Heart right ventricle (tissue), 16 donors: ENCODE data around the gene TM2D1. TPM values are rescaled to one million over a fixed set of nuclear protein-coding genes. Genes with fewer than 3 reads are reported as not detected.

ENCODE experiments used
- ATAC-seq, 8 donors: fragments of 200-7000 bp; cut with Tn5 transposase; one replicate each; pipeline ENCODE4 v1.9.1; 2020; ENCODE audit warnings: mild to moderate bottlenecking in 8 of 8, moderate library complexity in 8 of 8, moderate number of reproducible peaks in 1 of 8
- DNase-seq, 2 donors: peaks; one replicate each; pipeline ENCODE4 v3.0.0-alpha.2; 2020
- H3K27ac ChIP-seq, 10 donors: fragments of 200-600 bp; sonication (generic) in 2 of 10; one replicate each; pipeline versions ENCODE4 v1.5.0 to v1.8.0; 2020 to 2022; ENCODE audit warnings: mild to moderate bottlenecking in 3 of 10
- H3K27me3 ChIP-seq, 7 donors: fragments of 200-600 bp; one replicate each; pipeline ENCODE4 v1.8.0; 2021 to 2022; ENCODE audit warnings: mild to moderate bottlenecking in 2 of 7
- H3K36me3 ChIP-seq, 9 donors: fragments of 200-600 bp; sonication (generic) in 1 of 9; one replicate each; pipeline versions ENCODE4 v1.5.0 to v1.8.0; 2020 to 2022; ENCODE audit warnings: mild to moderate bottlenecking in 2 of 9
- H3K4me1 ChIP-seq, 9 donors: fragments of 200-600 bp; sonication (generic) in 1 of 9; one replicate each; pipeline versions ENCODE4 v1.5.0 to v1.8.0; 2020 to 2022; ENCODE audit warnings: mild to moderate bottlenecking in 4 of 9
- H3K4me3 ChIP-seq, 10 donors: fragments of 200-600 bp; sonication (generic) in 2 of 10; one replicate each; pipeline versions ENCODE4 v1.5.0 to v1.8.0; 2020 to 2022; ENCODE audit warnings: mild to moderate bottlenecking in 7 of 10, moderate library complexity in 2 of 10
- H3K9me3 ChIP-seq, 11 donors: fragments of 200-600 bp in 10 of 11; sonication (generic) in 2 of 11; one replicate each; pipeline versions ENCODE4 v1.5.0 to v1.8.0; 2013 to 2022; ENCODE audit warnings: mild to moderate bottlenecking in 2 of 11, control low read depth in 1 of 11, moderate library complexity in 1 of 11
- CTCF ChIP-seq, 9 donors: fragments of 200-600 bp; sonication (generic) in 2 of 9; IDR thresholded peaks; one replicate each; pipeline versions ENCODE4 v1.5.0 to v1.8.0; 2021 to 2022; ENCODE audit warnings: antibody characterized with exemption in 9 of 9, mild to moderate bottlenecking in 5 of 9, moderate library complexity in 1 of 9
- WGBS, 2 donors: extraction: QIAGEN DNeasy Blood & Tissue Kit; methylation state at CpG; one replicate each; pipeline ENCODE4 v1.1.7; 2013; ENCODE audit warnings: inconsistent platforms in 1 of 2; 5-methylcytosine and 5-hydroxymethylcytosine counted together
- intact Hi-C, 10 donors: fragments of 100-400 bp; cut with DNase I; formaldehyde crosslinking; loops; one replicate each; pipeline versions ENCODE4 v1.11.1 to v1.14.2; 2022
- polyA plus RNA-seq, 2 donors: library from polyadenylated mRNA; stranded (reverse); fragments of 200-250 nt; gene quantifications; one replicate each; pipeline ENCODE4 v1.2.3, GENCODE V29; 2013
- total RNA-seq, 10 donors: library from RNA; stranded (reverse); fragmentation: NEBNext Ultra II Directional in 3 of 10; extraction: Animal tissue kit (Norgen Biotek cat#: 25700) in 3 of 10; gene quantifications; one replicate each; pipeline versions ENCODE4 v1.2.1 to v1.2.4, GENCODE V29; 2021 to 2023
- donor health status: Arrhythmogenic right ventricular cardiomyopathy.
- donor health status: ischemic (EF 13 %, LVEDD 7.1; RV severe dilation, severe dysfunction).
- donor health status: healthy with polysubstance abuse.
- donor health status: DM: no; HTN: yes; CAD: no.
- donor health status: DM: no; HTN: no; CAD: no.
- donor health status: ischemic (EF 25% LVEDD 6.9; RV normal size, moderate dysfunction).
- donor health status: ischemic (EF 25% LVEDD 5.7; RV mildly dilated, moderate dysfunction).
- donor health status: healthy.
- donor health status: DM: yes; HTN: yes; CAD: no.
- donor health status: Ischemic cardiomyopathy.
- donor health status: ischemic (EF 35%, LVEDD 5.7; RV mildly dilated, moderate dysfunction).
- donor health status: nonischemic (EF 11% LVEDD 7.7; RV severe dilation, severe dysfunction).
- donor health status: DM: yes; HTN: yes; CAD: no.
- donor health status: PGD.
- donor health status: ischemic (EF 29% LVEDD 5.4; RV normal size, mild dysfunction).
- donor health status: nonischemic (EF 23%, LVEDD 6.1; RV moderate dilation, normal function).

The TM2D1 gene
- total and polyA plus RNA-seq, 12 donors = 12.9 to 44.7 (median 36.2) TPM

DNA sequence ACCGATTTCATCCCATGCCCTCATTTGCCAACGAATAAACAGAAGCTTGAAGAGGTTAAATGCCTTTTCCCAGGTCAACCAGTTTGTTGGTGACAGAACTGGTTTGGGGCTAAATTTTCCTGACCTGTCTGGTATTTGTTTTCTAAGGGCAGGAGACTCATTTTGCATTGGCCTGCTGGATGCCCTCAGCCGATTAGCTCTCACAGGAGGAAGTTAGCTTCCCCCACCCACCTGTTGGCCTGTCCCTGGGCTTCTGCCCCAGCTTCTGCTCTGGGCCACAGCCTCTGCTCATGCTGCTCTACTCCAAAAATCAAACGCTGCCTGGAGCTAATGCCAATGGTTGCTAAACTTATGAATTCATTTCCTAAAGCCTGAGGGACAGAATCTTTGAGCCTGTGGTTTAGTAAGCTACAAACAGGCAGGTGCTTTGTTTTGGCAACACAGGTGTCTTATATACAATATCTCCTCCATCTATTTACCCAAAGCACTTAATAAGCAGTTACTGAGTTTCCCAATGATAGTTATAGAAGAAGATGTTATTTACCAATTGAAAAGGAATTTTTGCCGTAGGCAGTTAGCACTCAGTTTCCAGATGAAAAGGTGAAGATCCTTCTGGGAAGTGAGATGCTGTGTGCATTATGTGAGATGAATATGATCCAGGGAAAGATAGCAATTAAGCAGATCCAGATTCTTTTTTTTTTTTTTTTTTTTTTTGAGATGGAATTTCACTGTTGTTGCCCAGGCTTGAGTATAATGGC lies 82.3 kb downstream of the TM2D1 start:
- TF ChIP-seq CTCF (IDR thresholded peaks at IDR 0.05) = no peak
- no peak for DNase-seq

GRCh38 chr1:61641578-61642336 lies 83.2 kb downstream of the TM2D1 start:
- Histone ChIP-seq H3K4me1 (peaks cover 0 to 32% (median 25%) of the 10 kb centered on the region in 9 donors), H3K27ac (peak overlapping the region in 9 of 10 donors; percentile 39 to 90 (median 77)), H3K4me3 (peak overlapping the region in 6 of 10 donors; percentile 28 to 49 (median 31)), H3K27me3 (no peaks in the 10 kb centered on the region), H3K36me3 (no peaks in the 10 kb centered on the region), H3K9me3 (no peaks in the 10 kb centered on the region)
- ATAC-seq (peak; percentile 82 to 91 (median 88)), DNase-seq (peak; percentile 78 to 79)
- 21 to 23% methylated on average over 23 of the region's 23 CpGs for WGBS, 2 donors
- peak; percentile 52 to 92 (median 84) for TF ChIP-seq CTCF (IDR thresholded peaks at IDR 0.05)
- intact Hi-C loops = loop anchor here in 8 of 10 donors (2.0 to 10.0 kb wide), 9 partner anchors 179 to 671 kb away; no protein-coding TSS in a partner anchor

More for the DNA sequence above, 82.3 kb downstream of the TM2D1 start:
- no peaks in the 10 kb centered on the region for H3K9me3 ChIP-seq
- peaks cover 0 to 31% (median 24%) of the 10 kb centered on the region in 9 donors for H3K4me1 ChIP-seq
- no peaks in the 10 kb centered on the region for H3K27me3 ChIP-seq
- peak overlapping the region in 4 of 10 donors; percentile 70 to 87 (median 78) for H3K27ac ChIP-seq
- H3K36me3 ChIP-seq = no peaks in the 10 kb centered on the region
- intact Hi-C loops = loop anchor here in 8 of 10 donors (5.0 to 10.0 kb wide), 8 partner anchors 180 to 670 kb away; no protein-coding TSS in a partner anchor
- ATAC-seq = no peak
- 76% methylated on average over 5 of the region's 5 CpGs for WGBS, 2 donors
- no peak overlapping the region for H3K4me3 ChIP-seq

DNA sequence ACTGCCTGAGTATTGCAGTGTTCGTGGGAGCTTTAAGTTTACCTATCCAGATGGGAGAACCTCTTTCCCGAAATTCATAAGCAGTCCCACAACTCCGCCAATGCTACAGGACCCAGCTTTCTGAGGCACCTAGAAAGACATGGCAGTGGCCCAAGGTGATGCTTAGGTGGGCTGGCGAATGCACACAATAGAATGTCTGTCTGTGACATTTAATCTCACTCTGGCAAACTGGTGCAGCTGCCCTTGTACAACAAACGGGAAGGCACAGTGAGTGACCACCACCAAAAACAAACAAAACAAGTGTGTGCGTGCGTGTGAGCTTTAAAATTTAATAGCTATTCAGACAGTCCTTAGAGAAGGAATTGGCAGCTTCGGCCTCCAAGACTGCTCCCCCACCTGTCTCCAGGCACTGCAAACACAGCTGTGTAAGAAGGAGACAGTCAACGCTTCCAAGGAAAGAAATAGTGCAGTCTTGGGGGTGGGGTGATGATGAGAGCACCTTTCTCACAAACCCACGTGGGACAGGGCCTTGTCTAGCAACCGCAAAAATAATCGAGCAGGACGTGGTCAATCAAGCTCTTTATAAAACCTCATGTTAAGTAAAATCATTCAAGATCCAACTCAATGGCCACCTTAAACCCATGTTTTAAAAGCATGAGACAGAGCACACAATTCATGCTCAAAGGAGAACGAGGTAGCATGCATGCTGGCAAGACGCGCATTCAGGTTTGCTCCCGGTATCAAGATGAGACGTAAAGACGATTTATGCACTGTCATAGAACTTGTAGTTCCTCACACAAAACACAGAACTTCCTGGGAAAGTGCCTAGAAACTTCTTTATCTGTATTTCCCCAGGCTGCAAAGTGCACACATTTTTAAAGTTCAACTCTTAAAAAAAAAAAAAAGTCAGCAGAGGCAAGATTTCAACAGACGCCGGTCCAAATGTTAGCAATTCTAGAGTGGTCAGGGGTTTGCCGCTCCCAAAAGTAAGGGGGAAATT lies 84.1 kb downstream of the TM2D1 start:
- Histone ChIP-seq H3K4me1 (peaks cover 0 to 37% (median 27%) of the 10 kb centered on the region in 9 donors), H3K27ac (peak overlapping the region in 9 of 10 donors; percentile 39 to 90 (median 77)), H3K9me3 (no peaks in the 10 kb centered on the region), H3K36me3 (no peaks in the 10 kb centered on the region), H3K27me3 (no peaks in the 10 kb centered on the region), H3K4me3 (peak overlapping the region in 6 of 10 donors; percentile 28 to 49 (median 31))
- intact Hi-C loops = loop anchor here in 8 of 10 donors (2.0 to 10.0 kb wide), 9 partner anchors 179 to 670 kb away; no protein-coding TSS in a partner anchor
- WGBS, 2 donors = 75 to 76% methylated on average over 22 of the region's 22 CpGs
- DNase-seq (peak in 1 of 2 donors; percentile 33), ATAC-seq (peak; percentile 23 to 71 (median 55))
- no peak for TF ChIP-seq CTCF (IDR thresholded peaks at IDR 0.05)
